Left ventricle myocardium inferior (tissue), 1 donor: ENCODE data around the gene EPB42. TPM values are rescaled to one million over a fixed set of nuclear protein-coding genes. Genes with fewer than 3 reads are reported as not detected.

Source experiments
- DNase-seq: peaks from one replicate; pipeline ENCODE4 v3.0.0-alpha.2; 2020
- H3K27ac ChIP-seq: fragments of 200-600 bp; replicated peaks from 2 replicates; pipeline ENCODE4 v1.8.0; 2021
- H3K27me3 ChIP-seq: fragments of 200-600 bp; 2 replicates; pipeline ENCODE4 v1.8.0; 2021; ENCODE audit warnings: low read depth
- H3K36me3 ChIP-seq: fragments of 200-600 bp; 2 replicates; pipeline ENCODE4 v1.8.0; 2021
- H3K4me1 ChIP-seq: fragments of 200-600 bp; 2 replicates; pipeline ENCODE4 v1.8.0; 2021
- H3K4me3 ChIP-seq: fragments of 200-600 bp; 2 replicates; pipeline ENCODE4 v1.8.0; 2021; ENCODE audit warnings: mild to moderate bottlenecking, moderate library complexity
- H3K9me3 ChIP-seq: fragments of 200-600 bp; replicated peaks from 2 replicates; pipeline ENCODE4 v1.8.0; 2021
- intact Hi-C: fragments of 100-400 bp; cut with micrococcal nuclease; formaldehyde crosslinking; loops from one replicate; pipeline ENCODE4 v1.11.0; 2022
- total RNA-seq: library from RNA; stranded (reverse); fragmentation: NEBNext Ultra II Directional; extraction: Animal tissue kit (Norgen Biotek cat#: 25700); gene quantifications from one replicate; pipeline ENCODE4 v1.2.1, GENCODE V29; 2021
- TF ChIP-seq, protein P1 (sequence below): fragments of 200-600 bp; IDR thresholded peaks from 2 replicates; pipeline ENCODE4 v1.8.0; 2021; ENCODE audit warnings: antibody characterized with exemption, mild to moderate bottlenecking, borderline replicate concordance
- donor health status: DM: no; HTN: yes; CAD: no; lungs with severe emphysema.

Gene EPB42
- total RNA-seq, 1 donor from 2014 or later, result not detected

- intact Hi-C loops, result loop anchor here (2.0 kb wide), 1 partner anchor 59 kb away; no protein-coding TSS in a partner anchor
- no peak for DNase-seq
Observed at GRCh38 chr15:43225201-43225949, 4.6 kb upstream of the EPB42 start.

DNA sequence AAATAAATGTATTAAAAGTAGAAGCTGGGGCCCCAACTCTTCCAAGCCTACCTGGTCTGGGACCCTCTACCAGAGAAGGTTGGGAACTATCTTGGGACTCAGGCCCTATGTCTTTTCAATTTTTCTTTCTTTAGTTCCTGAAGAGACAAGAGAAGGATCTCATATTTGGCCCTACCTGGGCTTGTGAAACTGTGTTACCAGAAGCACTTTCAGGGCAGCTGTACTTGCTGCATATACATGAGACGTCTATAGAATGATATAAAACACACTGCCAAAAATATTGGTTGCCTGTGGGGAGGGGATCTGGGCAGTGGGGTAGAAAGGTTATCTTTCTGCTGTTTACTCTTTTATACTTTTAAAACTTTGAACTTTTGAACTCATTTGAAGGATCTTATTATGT is 604 bp upstream of the EPB42 start:
- intact Hi-C loops, result no loop called here
- H3K4me1 ChIP-seq, result no peaks in the 10 kb centered on the region
- TF ChIP-seq, protein P1, sequence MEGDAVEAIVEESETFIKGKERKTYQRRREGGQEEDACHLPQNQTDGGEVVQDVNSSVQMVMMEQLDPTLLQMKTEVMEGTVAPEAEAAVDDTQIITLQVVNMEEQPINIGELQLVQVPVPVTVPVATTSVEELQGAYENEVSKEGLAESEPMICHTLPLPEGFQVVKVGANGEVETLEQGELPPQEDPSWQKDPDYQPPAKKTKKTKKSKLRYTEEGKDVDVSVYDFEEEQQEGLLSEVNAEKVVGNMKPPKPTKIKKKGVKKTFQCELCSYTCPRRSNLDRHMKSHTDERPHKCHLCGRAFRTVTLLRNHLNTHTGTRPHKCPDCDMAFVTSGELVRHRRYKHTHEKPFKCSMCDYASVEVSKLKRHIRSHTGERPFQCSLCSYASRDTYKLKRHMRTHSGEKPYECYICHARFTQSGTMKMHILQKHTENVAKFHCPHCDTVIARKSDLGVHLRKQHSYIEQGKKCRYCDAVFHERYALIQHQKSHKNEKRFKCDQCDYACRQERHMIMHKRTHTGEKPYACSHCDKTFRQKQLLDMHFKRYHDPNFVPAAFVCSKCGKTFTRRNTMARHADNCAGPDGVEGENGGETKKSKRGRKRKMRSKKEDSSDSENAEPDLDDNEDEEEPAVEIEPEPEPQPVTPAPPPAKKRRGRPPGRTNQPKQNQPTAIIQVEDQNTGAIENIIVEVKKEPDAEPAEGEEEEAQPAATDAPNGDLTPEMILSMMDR, result no peak

More at GRCh38 chr15:43225201-43225949, 4.6 kb upstream of the EPB42 start:
- H3K4me1 ChIP-seq, result peaks cover 12% of the 10 kb centered on the region
- H3K27me3 ChIP-seq, result no peaks in the 10 kb centered on the region
- H3K4me3 ChIP-seq, result no peak overlapping the region
- H3K36me3 ChIP-seq, result no peaks in the 10 kb centered on the region
- no peak overlapping the region for H3K27ac ChIP-seq
- no peaks in the 10 kb centered on the region for H3K9me3 ChIP-seq
- TF ChIP-seq, protein P1, result peak; percentile 77

DNA sequence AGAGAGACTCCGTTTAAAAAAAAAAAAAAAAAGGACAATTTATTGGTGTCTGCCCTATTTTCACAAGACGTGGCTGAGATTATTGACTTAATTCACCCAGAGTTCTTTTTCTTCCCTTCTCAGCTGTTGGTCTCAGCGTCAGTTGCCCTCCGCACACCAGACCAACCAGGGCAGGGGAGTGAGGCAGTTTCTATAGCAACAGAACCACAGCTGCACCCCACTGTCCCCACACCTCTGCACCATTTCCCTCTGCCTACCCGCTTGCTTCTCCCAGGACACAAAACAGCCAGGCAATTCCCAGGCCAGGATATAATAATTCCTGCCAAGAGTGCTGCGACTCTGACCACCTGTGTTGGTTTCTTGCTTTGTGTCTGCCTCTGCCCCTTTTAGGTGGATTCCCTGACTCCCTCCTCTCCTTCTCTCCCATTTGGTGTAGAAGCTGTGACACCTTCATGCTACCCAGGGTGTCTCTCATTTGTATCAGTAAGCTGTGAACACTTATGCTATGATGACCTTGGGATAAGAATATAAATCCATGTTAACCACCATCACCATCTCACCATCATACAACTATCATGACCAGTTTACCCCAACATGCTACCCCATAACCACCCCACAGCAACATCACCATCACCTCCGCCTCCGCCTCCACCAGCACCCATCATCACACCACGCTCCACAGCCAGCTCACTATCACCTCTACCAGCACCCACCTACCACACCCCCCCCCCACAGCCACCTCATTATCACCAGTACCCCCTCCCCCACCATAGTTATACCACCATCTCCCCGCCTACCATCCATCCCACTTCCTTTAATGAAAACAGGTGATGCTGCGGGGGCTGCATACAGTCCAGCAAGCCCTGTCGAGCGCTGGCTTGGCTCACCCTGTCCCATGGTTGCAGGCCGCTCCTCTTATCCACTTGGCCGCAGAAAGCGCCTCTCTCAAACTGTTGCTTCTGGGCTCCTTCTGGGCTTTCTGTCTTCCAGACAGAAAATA is 589 bp downstream of the EPB42 start:
- intact Hi-C loops, result no loop called here
- TF ChIP-seq, protein P1, result no peak
- H3K27me3 ChIP-seq, result no peaks in the 10 kb centered on the region

More for the DNA sequence above, 604 bp upstream of the EPB42 start:
- Histone ChIP-seq H3K36me3 (no peaks in the 10 kb centered on the region), H3K9me3 (no peaks in the 10 kb centered on the region), H3K27ac (no peak overlapping the region), H3K4me3 (no peak overlapping the region), H3K27me3 (no peaks in the 10 kb centered on the region)
- no peak for DNase-seq

DNA sequence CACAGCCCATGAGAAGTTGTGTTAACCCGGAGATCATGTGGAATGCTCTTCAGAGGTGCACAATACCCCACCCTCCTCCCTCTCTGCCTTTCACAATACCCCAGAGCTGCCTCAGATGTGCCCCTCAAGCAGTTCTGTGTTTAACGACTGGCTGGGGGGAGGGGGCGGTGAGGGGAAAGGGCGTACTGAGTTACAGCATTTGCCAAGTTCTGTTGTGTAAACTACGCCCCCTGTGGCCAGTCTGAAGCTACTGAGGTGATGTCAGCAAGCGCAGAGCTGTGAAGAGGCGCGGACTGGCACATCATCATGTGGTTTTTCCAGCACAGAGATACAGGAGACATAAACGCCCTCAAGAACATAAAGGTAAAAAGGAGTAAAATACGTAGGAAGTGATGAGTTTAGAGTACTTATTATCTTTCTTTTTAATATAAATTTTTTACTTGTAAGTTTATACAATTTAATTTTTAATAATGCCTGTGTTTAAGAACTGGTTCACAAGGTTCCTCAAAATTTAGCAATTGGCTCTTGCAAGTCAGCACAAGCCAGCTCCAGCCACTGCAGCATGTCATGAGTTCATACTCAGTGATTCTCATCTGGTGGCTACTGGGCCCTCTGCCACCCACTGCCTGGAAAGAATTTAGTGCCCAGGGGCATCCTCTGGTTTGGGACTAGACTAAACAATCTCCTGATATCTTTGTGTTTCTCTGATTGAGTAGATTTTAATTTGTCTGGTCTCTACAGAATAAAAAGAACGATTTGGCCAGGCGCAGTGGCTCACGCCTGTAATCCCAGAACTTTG is 1.7 kb downstream of the EPB42 start:
- TF ChIP-seq, protein P1, result no peak
- Histone ChIP-seq H3K4me3 (no peak overlapping the region), H3K4me1 (peaks cover 9% of the 10 kb centered on the region), H3K27ac (no peak overlapping the region), H3K27me3 (no peaks in the 10 kb centered on the region), H3K36me3 (no peaks in the 10 kb centered on the region), H3K9me3 (no peaks in the 10 kb centered on the region)
- DNase-seq, result no peak
- intact Hi-C loops, result no loop called here

More for the DNA sequence above, 589 bp downstream of the EPB42 start:
- no peak for DNase-seq
- H3K27ac ChIP-seq, result no peak overlapping the region
- H3K4me3 ChIP-seq, result no peak overlapping the region
- H3K36me3 ChIP-seq, result no peaks in the 10 kb centered on the region
- no peaks in the 10 kb centered on the region for H3K4me1 ChIP-seq
- H3K9me3 ChIP-seq, result no peaks in the 10 kb centered on the region

DNA sequence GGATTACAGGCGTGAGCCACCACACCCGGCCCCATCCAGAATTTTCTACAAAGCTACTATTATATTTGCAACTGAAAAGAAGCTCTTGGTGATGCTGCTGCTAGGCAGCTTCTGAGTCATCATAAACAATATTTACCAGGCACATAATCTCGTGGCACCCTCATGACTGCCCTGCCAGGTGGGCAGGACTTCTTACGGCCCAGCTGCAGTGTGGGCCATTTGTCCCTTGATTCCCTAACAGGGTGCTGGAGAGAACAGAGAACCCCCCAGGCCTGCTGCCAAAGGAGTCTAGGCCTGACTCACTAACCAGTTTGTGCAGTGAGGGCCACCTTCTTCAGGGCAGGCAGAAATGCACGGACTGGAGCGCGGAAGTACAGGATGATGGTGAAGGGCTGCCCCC is 4.9 kb downstream of the EPB42 start:
- Histone ChIP-seq H3K27me3 (peaks cover 6% of the 10 kb centered on the region), H3K36me3 (no peaks in the 10 kb centered on the region), H3K4me3 (no peak overlapping the region), H3K9me3 (no peaks in the 10 kb centered on the region), H3K27ac (no peak overlapping the region), H3K4me1 (peaks cover 9% of the 10 kb centered on the region)
- TF ChIP-seq, protein P1, result no peak
- DNase-seq, result no peak
- intact Hi-C loops, result no loop called here
